GM19467 (cell line): ENCODE results near the gene PRH2.

ENCODE experiments used
- ATAC-seq: cut with Tn5 transposase; IDR thresholded peaks from one replicate; pipeline ENCODE4 v1.9.1; 2021; ENCODE audit warnings: mild to moderate bottlenecking, moderate library complexity; ENCODE audit not compliant: unreplicated experiment

The PRH2 gene

GRCh38 chr12:10928746-10929286, at the start of gene PRH2:
TSS of gene PRH2 (plus strand) at chr12:10929236. CDS start at chr12:10929274, 38 bp downstream.
- ATAC-seq: no peak

GRCh38 chr12:10884086-10884725, 44.8 kb upstream of the PRH2 start, which contains the start of gene PRH1:
TSS of gene PRH1 (minus strand) at chr12:10884255. CDS start at chr12:10884217, 38 bp downstream.
- no peak for ATAC-seq

- ATAC-seq: no peak
Observed at GRCh38 chr12:10889226-10889625, 39.8 kb upstream of the PRH2 start.

DNA sequence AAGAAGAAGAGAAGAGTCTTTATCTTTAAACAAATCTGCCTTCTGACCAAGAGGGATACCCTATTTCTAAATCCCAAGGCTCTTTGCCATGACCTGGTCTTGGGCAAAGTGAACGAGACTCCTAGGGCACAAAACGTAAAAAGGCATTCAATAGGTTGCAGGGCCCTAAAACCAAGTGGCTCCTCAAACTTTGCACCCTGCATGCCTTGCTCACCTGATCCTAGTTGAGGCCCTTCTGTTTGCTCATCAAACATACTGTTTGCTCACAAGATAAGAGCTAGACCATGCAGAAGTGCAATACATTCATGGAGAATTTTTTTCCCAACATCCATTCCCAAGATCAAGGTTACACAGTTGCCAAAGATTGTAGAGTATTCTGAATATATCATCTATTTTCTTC, 37.1 kb upstream of the PRH2 start:
- no peak for ATAC-seq

- no peak for ATAC-seq
Observed at GRCh38 chr12:10896854-10897253, 32.2 kb upstream of the PRH2 start.

- no peak for ATAC-seq
Observed at GRCh38 chr12:10900530-10900929, 28.5 kb upstream of the PRH2 start.

GRCh38 chr12:10900972-10901371, 28.1 kb upstream of the PRH2 start:
- ATAC-seq: no peak

- no peak for ATAC-seq
Observed at GRCh38 chr12:10901427-10901826, 27.6 kb upstream of the PRH2 start.

DNA sequence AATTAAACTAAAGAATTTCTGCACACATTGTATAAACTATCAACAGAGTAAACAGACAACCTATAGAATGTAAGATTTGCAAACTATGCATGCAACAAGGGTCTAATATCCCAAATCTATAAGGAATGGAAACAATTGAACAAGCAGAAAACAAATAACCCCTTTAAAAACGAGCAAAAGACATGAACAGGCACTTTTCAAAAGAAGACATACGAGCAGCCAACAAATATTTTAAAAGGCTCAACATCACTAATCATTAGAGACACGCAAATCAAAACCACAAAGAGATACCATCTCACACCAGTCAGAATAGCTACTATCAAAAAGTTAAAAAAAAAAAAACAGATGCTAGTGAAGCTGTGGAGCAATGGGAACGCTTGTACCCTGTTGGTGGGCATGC, 24.4 kb upstream of the PRH2 start:
- no peak for ATAC-seq

- ATAC-seq: no peak
Observed at GRCh38 chr12:10909462-10909861, 19.6 kb upstream of the PRH2 start, which contains the start of gene TAS2R13. TSS of gene TAS2R13 (minus strand) at chr12:10909562. CDS start at chr12:10909298, 264 bp downstream.

- ATAC-seq: no peak
Observed at GRCh38 chr12:10910380-10910779, 18.7 kb upstream of the PRH2 start.

DNA sequence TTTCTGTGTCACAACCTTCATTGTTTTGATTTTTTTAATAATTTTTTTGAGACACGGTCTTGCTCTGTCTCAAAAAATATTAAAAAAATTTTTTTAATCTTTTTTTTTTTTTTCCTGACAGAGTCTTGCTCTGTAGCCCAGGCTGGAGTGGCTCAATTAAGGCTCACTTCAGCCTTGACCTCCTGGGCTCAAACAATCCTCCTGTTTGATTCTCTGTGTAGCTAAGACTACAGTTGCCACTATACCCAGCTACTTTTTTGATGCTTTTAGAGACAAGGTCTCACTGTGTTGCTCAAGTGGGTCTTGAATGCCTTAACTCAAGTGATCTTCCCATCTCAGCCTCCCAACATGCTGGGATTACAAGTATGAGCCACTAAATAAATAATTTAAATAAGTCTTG, 9.2 kb upstream of the PRH2 start:
- ATAC-seq: no peak

- no peak for ATAC-seq
Observed at GRCh38 chr12:10926269-10926668, 2.8 kb upstream of the PRH2 start.

DNA sequence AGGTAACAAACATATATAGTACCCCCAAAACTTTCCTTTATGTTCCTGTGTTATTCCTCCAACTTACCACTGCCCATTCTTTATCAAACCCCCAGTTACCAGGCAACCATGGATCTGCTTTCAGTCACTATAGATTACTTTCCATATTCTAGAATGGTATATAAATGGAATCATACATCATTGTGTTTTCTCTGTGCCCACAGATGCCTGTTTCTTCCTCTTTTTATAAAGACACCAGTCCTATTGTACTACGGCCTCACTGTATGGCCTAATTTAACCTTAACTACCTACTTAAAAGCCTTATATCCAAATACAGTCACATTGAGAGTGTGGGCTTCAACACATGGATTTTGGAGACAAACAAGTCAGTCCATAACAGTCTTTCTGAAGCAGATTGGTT, 7.5 kb downstream of the PRH2 start:
- ATAC-seq: no peak

DNA sequence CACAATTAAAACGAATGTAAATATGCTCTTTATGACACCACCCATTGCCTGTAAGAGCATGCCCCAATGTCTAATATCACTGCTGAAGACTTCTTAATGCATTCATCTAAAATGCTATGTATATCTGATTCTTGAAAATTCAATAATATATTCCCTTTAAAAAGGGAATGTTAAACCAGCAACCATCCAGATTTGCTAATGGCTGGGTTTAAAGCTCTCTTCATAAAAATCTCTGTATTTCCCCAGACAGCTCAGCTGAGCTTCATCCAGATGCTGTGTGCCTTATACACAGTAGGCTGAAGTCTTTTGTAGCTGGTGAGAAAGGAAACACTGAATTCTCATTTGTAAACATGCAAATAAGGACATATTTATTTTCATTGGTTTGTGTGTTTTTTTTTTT, 10.1 kb downstream of the PRH2 start, which contains the start of gene TAS2R14:
TAS2R14 (minus strand) TSS at position 101 of the 400 bp plus-strand sequence; CDS start at position 45, 56 bp downstream.
- ATAC-seq: no peak

GRCh38 chr12:10940389-10940788, 11.4 kb downstream of the PRH2 start:
- no peak for ATAC-seq

GRCh38 chr12:10941369-10941768, 12.3 kb downstream of the PRH2 start:
- ATAC-seq: no peak

- ATAC-seq: no peak
Observed at GRCh38 chr12:10941916-10942607, 13.0 kb downstream of the PRH2 start.

DNA sequence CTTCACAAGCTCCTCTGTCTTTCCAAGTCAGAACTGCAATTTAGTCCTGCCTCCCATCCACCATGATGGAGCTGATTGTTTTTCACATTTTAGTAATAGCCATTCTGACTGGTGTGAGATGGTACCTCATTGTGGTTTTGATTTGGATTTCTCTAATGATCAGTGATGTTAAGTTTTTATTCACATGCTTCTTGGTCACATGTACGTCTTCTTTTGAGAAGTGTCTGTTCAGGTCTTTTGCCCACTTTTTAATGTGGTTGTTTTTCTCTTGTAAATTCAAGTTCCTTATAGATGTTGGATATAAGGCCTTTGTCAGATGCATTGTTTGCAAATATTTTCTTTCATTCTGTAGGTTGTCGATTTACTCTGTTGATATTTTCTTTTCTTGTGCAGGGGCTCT, 14.1 kb downstream of the PRH2 start:
- no peak for ATAC-seq

DNA sequence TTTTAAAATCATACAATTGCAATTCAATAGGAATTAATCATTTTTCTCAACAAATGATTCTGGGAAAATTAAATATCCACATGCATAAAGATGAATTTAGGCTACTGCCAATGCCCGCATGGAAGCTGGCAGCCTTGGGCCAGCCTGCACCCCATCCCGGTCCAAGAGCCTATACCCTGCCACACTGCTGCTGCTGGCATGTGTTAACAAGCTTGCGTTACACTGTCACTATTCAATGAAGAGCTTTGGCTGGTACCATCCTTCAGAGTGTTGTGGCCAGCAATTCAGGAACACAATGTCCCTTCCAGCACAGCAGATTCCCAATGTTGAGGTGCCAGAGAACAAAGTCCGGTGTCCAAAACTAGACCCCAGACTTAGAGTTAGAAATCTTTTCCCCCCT, 23.6 kb downstream of the PRH2 start:
- ATAC-seq: no peak

DNA sequence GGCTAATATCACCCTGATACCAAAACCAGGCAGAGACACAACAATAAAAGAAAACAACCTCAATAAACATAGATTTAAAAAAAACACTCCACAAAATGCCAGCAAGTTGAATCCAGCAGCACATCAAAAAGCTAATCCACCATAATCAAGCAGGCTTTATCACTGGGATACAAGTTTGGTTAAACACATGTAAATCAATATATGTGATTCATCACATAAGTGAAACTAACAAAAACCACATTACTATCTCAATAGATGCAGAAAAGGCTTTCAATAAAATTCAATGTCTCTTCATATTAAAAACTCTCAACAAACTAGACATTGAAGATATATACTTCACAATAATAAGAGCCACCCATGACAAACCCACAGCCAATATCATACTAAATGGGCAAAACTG, 27.0 kb downstream of the PRH2 start:
- no peak for ATAC-seq

DNA sequence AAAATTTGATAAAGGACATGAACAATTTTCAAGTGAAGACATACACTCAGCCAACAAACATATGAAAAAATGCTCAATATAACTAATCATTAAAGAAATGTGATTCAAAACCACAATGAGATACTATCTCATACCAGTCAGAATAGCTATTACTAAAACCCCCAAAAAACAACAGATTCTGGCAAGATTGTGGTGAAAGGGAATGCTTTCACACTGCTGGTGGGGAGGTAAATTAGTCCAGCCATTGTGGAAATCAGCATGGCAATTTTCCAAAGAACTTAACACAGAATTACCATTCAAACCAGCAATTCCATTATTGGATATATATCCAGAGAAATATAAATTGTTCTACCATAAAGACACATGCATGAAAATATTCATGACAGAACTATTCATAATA, 28.7 kb downstream of the PRH2 start:
- no peak for ATAC-seq
